ENCODE data around the gene RIOX2.

RIOX2 gene

GRCh38 chr3:97975466-97975865 is 3.2 kb upstream of the RIOX2 start:
- Mint-ChIP-seq H3K4me1 (ENCODE audit: low read depth) (peaks cover 36% of the 10 kb centered on the region), H3K27me3 (ENCODE audit: low read depth) (no peaks in the 10 kb centered on the region), H3K9me3 (no peaks in the 10 kb centered on the region), H3K36me3 (ENCODE audit: low read depth) (peaks cover 6% of the 10 kb centered on the region), H3K27ac (no peak overlapping the region), H3K4me3 (peak overlapping the region; percentile 59)
- no peak for DNase-seq (ENCODE audit: low spot score)

GRCh38 chr3:97974996-97975395 is 2.8 kb upstream of the RIOX2 start:
- Mint-ChIP-seq H3K36me3 (ENCODE audit: low read depth) (peaks cover 6% of the 10 kb centered on the region), H3K27me3 (ENCODE audit: low read depth) (no peaks in the 10 kb centered on the region), H3K4me1 (ENCODE audit: low read depth) (peaks cover 36% of the 10 kb centered on the region), H3K27ac (peak overlapping the region; percentile 76), H3K9me3 (no peaks in the 10 kb centered on the region), H3K4me3 (peak overlapping the region; percentile 59)
- no peak for DNase-seq (ENCODE audit: low spot score)

- Mint-ChIP-seq H3K9me3 (no peaks in the 10 kb centered on the region), H3K4me3 (peak overlapping the region; percentile 70), H3K36me3 (ENCODE audit: low read depth) (peaks cover 10% of the 10 kb centered on the region), H3K27ac (peak overlapping the region; percentile 60), H3K27me3 (ENCODE audit: low read depth) (no peaks in the 10 kb centered on the region), H3K4me1 (ENCODE audit: low read depth) (peaks cover 51% of the 10 kb centered on the region)
- DNase-seq (ENCODE audit: low spot score) = no peak
Measured at GRCh38 chr3:97972976-97973375, 745 bp upstream of the RIOX2 start.

GRCh38 chr3:97970956-97971620 is 1.1 kb downstream of the RIOX2 start:
- Mint-ChIP-seq H3K4me1 (ENCODE audit: low read depth) (peaks cover 64% of the 10 kb centered on the region), H3K27me3 (ENCODE audit: low read depth) (no peaks in the 10 kb centered on the region), H3K4me3 (peak overlapping the region; percentile 94), H3K9me3 (no peaks in the 10 kb centered on the region), H3K36me3 (ENCODE audit: low read depth) (peaks cover 24% of the 10 kb centered on the region), H3K27ac (peak overlapping the region; percentile 90)
- DNase-seq (ENCODE audit: low spot score) = no peak

GRCh38 chr3:97970156-97970555 is 2.1 kb downstream of the RIOX2 start:
- peak overlapping the region; percentile 90 for H3K27ac Mint-ChIP-seq
- no peak for DNase-seq (ENCODE audit: low spot score)
- H3K27me3 Mint-ChIP-seq (ENCODE audit: low read depth) = no peaks in the 10 kb centered on the region
- H3K9me3 Mint-ChIP-seq = no peaks in the 10 kb centered on the region
- H3K4me1 Mint-ChIP-seq (ENCODE audit: low read depth) = peaks cover 64% of the 10 kb centered on the region
- H3K4me3 Mint-ChIP-seq = peak overlapping the region; percentile 94
- peaks cover 32% of the 10 kb centered on the region for H3K36me3 Mint-ChIP-seq (ENCODE audit: low read depth)

- H3K27me3 Mint-ChIP-seq (ENCODE audit: low read depth) = no peaks in the 10 kb centered on the region
- no peak for DNase-seq (ENCODE audit: low spot score)
- peaks cover 62% of the 10 kb centered on the region for H3K4me1 Mint-ChIP-seq (ENCODE audit: low read depth)
- peaks cover 35% of the 10 kb centered on the region for H3K36me3 Mint-ChIP-seq (ENCODE audit: low read depth)
- H3K9me3 Mint-ChIP-seq = no peaks in the 10 kb centered on the region
- H3K27ac Mint-ChIP-seq = no peak overlapping the region
- peak overlapping the region; percentile 94 for H3K4me3 Mint-ChIP-seq
Measured at GRCh38 chr3:97969541-97969940, 2.7 kb downstream of the RIOX2 start.

GRCh38 chr3:97968376-97968775 is 3.9 kb downstream of the RIOX2 start:
- peak overlapping the region; percentile 68 for H3K4me3 Mint-ChIP-seq
- H3K36me3 Mint-ChIP-seq (ENCODE audit: low read depth) = peaks cover 41% of the 10 kb centered on the region
- H3K27me3 Mint-ChIP-seq (ENCODE audit: low read depth) = no peaks in the 10 kb centered on the region
- no peaks in the 10 kb centered on the region for H3K9me3 Mint-ChIP-seq
- no peak for DNase-seq (ENCODE audit: low spot score)
- H3K4me1 Mint-ChIP-seq (ENCODE audit: low read depth) = peaks cover 66% of the 10 kb centered on the region
- H3K27ac Mint-ChIP-seq = peak overlapping the region; percentile 52

- no peak for DNase-seq (ENCODE audit: low spot score)
- H3K4me1 Mint-ChIP-seq (ENCODE audit: low read depth) = peaks cover 64% of the 10 kb centered on the region
- H3K9me3 Mint-ChIP-seq = no peaks in the 10 kb centered on the region
- peak overlapping the region; percentile 52 for H3K27ac Mint-ChIP-seq
- H3K27me3 Mint-ChIP-seq (ENCODE audit: low read depth) = no peaks in the 10 kb centered on the region
- H3K36me3 Mint-ChIP-seq (ENCODE audit: low read depth) = peaks cover 41% of the 10 kb centered on the region
- peak overlapping the region; percentile 68 for H3K4me3 Mint-ChIP-seq
Measured at GRCh38 chr3:97967966-97968365, 4.3 kb downstream of the RIOX2 start.

GRCh38 chr3:97960993-97961766 is 11.1 kb downstream of the RIOX2 start:
- no peaks in the 10 kb centered on the region for H3K27me3 Mint-ChIP-seq (ENCODE audit: low read depth)
- DNase-seq (ENCODE audit: low spot score) = no peak
- H3K27ac Mint-ChIP-seq = no peak overlapping the region
- H3K36me3 Mint-ChIP-seq (ENCODE audit: low read depth) = peaks cover 55% of the 10 kb centered on the region
- H3K4me1 Mint-ChIP-seq (ENCODE audit: low read depth) = peaks cover 22% of the 10 kb centered on the region
- H3K4me3 Mint-ChIP-seq = no peak overlapping the region
- no peaks in the 10 kb centered on the region for H3K9me3 Mint-ChIP-seq

- peaks cover 50% of the 10 kb centered on the region for H3K36me3 Mint-ChIP-seq (ENCODE audit: low read depth)
- no peak for DNase-seq (ENCODE audit: low spot score)
- H3K4me1 Mint-ChIP-seq (ENCODE audit: low read depth) = peaks cover 19% of the 10 kb centered on the region
- no peak overlapping the region for H3K27ac Mint-ChIP-seq
- H3K4me3 Mint-ChIP-seq = no peak overlapping the region
- H3K27me3 Mint-ChIP-seq (ENCODE audit: low read depth) = no peaks in the 10 kb centered on the region
- no peaks in the 10 kb centered on the region for H3K9me3 Mint-ChIP-seq
Measured at GRCh38 chr3:97960551-97960950, 11.7 kb downstream of the RIOX2 start.

- H3K4me1 Mint-ChIP-seq (ENCODE audit: low read depth) = peaks cover 20% of the 10 kb centered on the region
- no peaks in the 10 kb centered on the region for H3K27me3 Mint-ChIP-seq (ENCODE audit: low read depth)
- DNase-seq (ENCODE audit: low spot score) = no peak
- no peaks in the 10 kb centered on the region for H3K9me3 Mint-ChIP-seq
- no peak overlapping the region for H3K27ac Mint-ChIP-seq
- peaks cover 52% of the 10 kb centered on the region for H3K36me3 Mint-ChIP-seq (ENCODE audit: low read depth)
- H3K4me3 Mint-ChIP-seq = no peak overlapping the region
Measured at GRCh38 chr3:97959872-97960271, 12.4 kb downstream of the RIOX2 start.

- peaks cover 13% of the 10 kb centered on the region for H3K4me1 Mint-ChIP-seq (ENCODE audit: low read depth)
- no peak overlapping the region for H3K4me3 Mint-ChIP-seq
- H3K27ac Mint-ChIP-seq = no peak overlapping the region
- peaks cover 50% of the 10 kb centered on the region for H3K36me3 Mint-ChIP-seq (ENCODE audit: low read depth)
- H3K27me3 Mint-ChIP-seq (ENCODE audit: low read depth) = no peaks in the 10 kb centered on the region
- no peak for DNase-seq (ENCODE audit: low spot score)
- no peaks in the 10 kb centered on the region for H3K9me3 Mint-ChIP-seq
Measured at GRCh38 chr3:97958796-97959195, 13.4 kb downstream of the RIOX2 start.

- no peak for DNase-seq (ENCODE audit: low spot score)
- Mint-ChIP-seq H3K27ac (no peak overlapping the region), H3K4me3 (no peak overlapping the region), H3K4me1 (ENCODE audit: low read depth) (peaks cover 10% of the 10 kb centered on the region), H3K27me3 (ENCODE audit: low read depth) (no peaks in the 10 kb centered on the region), H3K9me3 (no peaks in the 10 kb centered on the region), H3K36me3 (ENCODE audit: low read depth) (peaks cover 48% of the 10 kb centered on the region)
Measured at GRCh38 chr3:97958396-97958795, 13.8 kb downstream of the RIOX2 start.

GRCh38 chr3:97957617-97958311 is 14.5 kb downstream of the RIOX2 start:
- H3K9me3 Mint-ChIP-seq = no peaks in the 10 kb centered on the region
- no peaks in the 10 kb centered on the region for H3K27me3 Mint-ChIP-seq (ENCODE audit: low read depth)
- peak overlapping the region; percentile 20 for H3K27ac Mint-ChIP-seq
- peaks cover 10% of the 10 kb centered on the region for H3K4me1 Mint-ChIP-seq (ENCODE audit: low read depth)
- H3K4me3 Mint-ChIP-seq = no peak overlapping the region
- no peak for DNase-seq (ENCODE audit: low spot score)
- peaks cover 53% of the 10 kb centered on the region for H3K36me3 Mint-ChIP-seq (ENCODE audit: low read depth)
